GM23338 (cell line): ENCODE results near the gene SMIM5.

Experiments used
- CREB1 ChIP-seq: fragments of 250-450 bp; sonication (Bioruptor Pico); IDR thresholded peaks from 2 replicates; pipeline ENCODE4 v1.5.0; 2020; ENCODE audit warnings: low read depth, mild to moderate bottlenecking, moderate library complexity
- CTCF ChIP-seq, 2 experiments: fragments of 200-600 bp in 1 of 2; sonication (generic) in 1 of 2; conservative IDR thresholded peaks; 2 replicates each; pipeline versions ENCODE4 v1.5.1 to v1.6.1; 2016 to 2017; ENCODE audit warnings: antibody characterized with exemption in 2 of 2, low read depth in 2 of 2, mild to moderate bottlenecking in 2 of 2, moderate library complexity in 1 of 2
- EZH2 ChIP-seq: fragments of 200-600 bp; sonication (generic); IDR thresholded peaks from one replicate; pipeline ENCODE4 v1.8.0; 2017; ENCODE audit warnings: antibody characterized with exemption, mild to moderate bottlenecking, low read depth; ENCODE audit not compliant: unreplicated experiment
- EZH2phosphoT487 ChIP-seq: fragments of 200-600 bp; sonication (generic); IDR thresholded peaks from one replicate; pipeline ENCODE4 v1.8.1; 2018; ENCODE audit warnings: antibody characterized with exemption; ENCODE audit not compliant: unreplicated experiment
- JUNB ChIP-seq: IDR thresholded peaks from one replicate; pipeline ENCODE4 v1.6.1; 2016; ENCODE audit warnings: antibody characterized with exemption; ENCODE audit not compliant: unreplicated experiment
- NANOG ChIP-seq: IDR thresholded peaks from 2 replicates; pipeline ENCODE4 v1.6.1; 2016; ENCODE audit warnings: antibody characterized with exemption, borderline replicate concordance
- POLR2AphosphoS5 ChIP-seq: IDR thresholded peaks from 2 replicates; pipeline ENCODE4 v1.6.1; 2016; ENCODE audit warnings: antibody characterized with exemption, low read depth
- ZNF331 ChIP-seq: fragments of 250-450 bp; sonication (Bioruptor Pico); IDR thresholded peaks from 2 replicates; pipeline ENCODE4 v1.5.0; 2020; ENCODE audit warnings: low read depth, mild to moderate bottlenecking, moderate library complexity
- TF ChIP-seq, protein P1 (sequence below): IDR thresholded peaks from one replicate; pipeline ENCODE4 v1.6.1; 2018; ENCODE audit warnings: antibody characterized with exemption; ENCODE audit not compliant: unreplicated experiment
- TF ChIP-seq, protein P2 (sequence below): IDR thresholded peaks from 2 replicates; pipeline ENCODE4 v1.6.1; 2016; ENCODE audit warnings: antibody characterized with exemption

DNA sequence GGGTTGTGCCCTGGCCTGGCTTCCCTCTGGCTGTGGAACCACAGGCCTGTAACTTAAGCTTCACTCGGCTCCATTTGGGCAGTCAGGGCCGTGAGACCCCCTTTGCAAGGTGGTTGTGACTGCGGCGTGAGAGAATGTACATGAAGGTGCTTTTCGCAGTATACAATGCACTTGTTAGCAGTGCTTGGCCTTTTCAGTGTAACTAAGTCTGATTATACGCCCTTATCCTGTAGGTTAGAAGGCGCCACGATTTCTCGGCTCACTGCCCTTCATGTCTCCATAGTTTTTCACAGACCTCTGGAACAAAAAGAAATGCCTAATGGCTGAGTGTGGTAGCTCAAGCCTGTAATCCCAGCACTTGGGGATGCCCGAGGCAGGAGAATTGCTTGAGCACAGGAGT, 47.2 kb downstream of the SMIM5 start:
- TF ChIP-seq EZH2 = no peak
- TF ChIP-seq CTCF (conservative IDR thresholded peaks at IDR 0.05; ENCODE audit: low read depth in 2 of 2) = no peak
- no peak for TF ChIP-seq EZH2phosphoT487
- TF ChIP-seq POLR2AphosphoS5 = no peak
- TF ChIP-seq, protein P1, sequence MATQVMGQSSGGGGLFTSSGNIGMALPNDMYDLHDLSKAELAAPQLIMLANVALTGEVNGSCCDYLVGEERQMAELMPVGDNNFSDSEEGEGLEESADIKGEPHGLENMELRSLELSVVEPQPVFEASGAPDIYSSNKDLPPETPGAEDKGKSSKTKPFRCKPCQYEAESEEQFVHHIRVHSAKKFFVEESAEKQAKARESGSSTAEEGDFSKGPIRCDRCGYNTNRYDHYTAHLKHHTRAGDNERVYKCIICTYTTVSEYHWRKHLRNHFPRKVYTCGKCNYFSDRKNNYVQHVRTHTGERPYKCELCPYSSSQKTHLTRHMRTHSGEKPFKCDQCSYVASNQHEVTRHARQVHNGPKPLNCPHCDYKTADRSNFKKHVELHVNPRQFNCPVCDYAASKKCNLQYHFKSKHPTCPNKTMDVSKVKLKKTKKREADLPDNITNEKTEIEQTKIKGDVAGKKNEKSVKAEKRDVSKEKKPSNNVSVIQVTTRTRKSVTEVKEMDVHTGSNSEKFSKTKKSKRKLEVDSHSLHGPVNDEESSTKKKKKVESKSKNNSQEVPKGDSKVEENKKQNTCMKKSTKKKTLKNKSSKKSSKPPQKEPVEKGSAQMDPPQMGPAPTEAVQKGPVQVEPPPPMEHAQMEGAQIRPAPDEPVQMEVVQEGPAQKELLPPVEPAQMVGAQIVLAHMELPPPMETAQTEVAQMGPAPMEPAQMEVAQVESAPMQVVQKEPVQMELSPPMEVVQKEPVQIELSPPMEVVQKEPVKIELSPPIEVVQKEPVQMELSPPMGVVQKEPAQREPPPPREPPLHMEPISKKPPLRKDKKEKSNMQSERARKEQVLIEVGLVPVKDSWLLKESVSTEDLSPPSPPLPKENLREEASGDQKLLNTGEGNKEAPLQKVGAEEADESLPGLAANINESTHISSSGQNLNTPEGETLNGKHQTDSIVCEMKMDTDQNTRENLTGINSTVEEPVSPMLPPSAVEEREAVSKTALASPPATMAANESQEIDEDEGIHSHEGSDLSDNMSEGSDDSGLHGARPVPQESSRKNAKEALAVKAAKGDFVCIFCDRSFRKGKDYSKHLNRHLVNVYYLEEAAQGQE = no peak
- TF ChIP-seq, protein P2, sequence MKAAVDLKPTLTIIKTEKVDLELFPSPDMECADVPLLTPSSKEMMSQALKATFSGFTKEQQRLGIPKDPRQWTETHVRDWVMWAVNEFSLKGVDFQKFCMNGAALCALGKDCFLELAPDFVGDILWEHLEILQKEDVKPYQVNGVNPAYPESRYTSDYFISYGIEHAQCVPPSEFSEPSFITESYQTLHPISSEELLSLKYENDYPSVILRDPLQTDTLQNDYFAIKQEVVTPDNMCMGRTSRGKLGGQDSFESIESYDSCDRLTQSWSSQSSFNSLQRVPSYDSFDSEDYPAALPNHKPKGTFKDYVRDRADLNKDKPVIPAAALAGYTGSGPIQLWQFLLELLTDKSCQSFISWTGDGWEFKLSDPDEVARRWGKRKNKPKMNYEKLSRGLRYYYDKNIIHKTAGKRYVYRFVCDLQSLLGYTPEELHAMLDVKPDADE = no peak
- no peak for TF ChIP-seq ZNF331 (CRISPR knock-in tag)
- no peak for TF ChIP-seq NANOG
- no peak for TF ChIP-seq JUNB
- TF ChIP-seq CREB1 (CRISPR knock-in tag) = no peak
